SU-DHL-6 (cell line): ENCODE data around the gene CHSY1.

ENCODE experiments used
- H2AFZ ChIP-seq: fragments of 200-600 bp; sonication (generic); 2 replicates; pipeline ENCODE4 v1.6.1; 2014; ENCODE audit warnings: low read depth, mild to moderate bottlenecking, moderate library complexity, mixed read lengths, antibody characterized with exemption, low read length; ENCODE audit not compliant: severe bottlenecking
- H3F3A ChIP-seq: fragments of 200-600 bp; shearing (Covaris generic); 2 replicates; pipeline ENCODE4 v1.6.0; 2016; ENCODE audit warnings: antibody characterized with exemption, mild to moderate bottlenecking; ENCODE audit not compliant: insufficient read depth
- H3K27ac ChIP-seq: fragments of 200-600 bp; sonication (generic); 2 replicates; pipeline ENCODE4 v1.5.1; 2016; ENCODE audit warnings: low read depth, mild to moderate bottlenecking, low read length, moderate library complexity, mixed read lengths
- H3K27me3 ChIP-seq: fragments of 200-600 bp; sonication (generic), shearing (Covaris generic); 2 replicates; pipeline ENCODE4 v1.6.0; 2014; ENCODE audit warnings: mild to moderate bottlenecking, low read length
- H3K36me3 ChIP-seq: fragments of 200-600 bp; sonication (generic); 2 replicates; pipeline ENCODE4 v1.6.1; 2014; ENCODE audit warnings: mild to moderate bottlenecking, low read length, mixed read lengths
- H3K4me2 ChIP-seq: fragments of 300-600, 200-600 bp; shearing (Covaris generic), sonication (generic); 2 replicates; pipeline ENCODE4 v1.6.0; 2014; ENCODE audit warnings: low read length, low read depth, mild to moderate bottlenecking; ENCODE audit not compliant: poor library complexity, severe bottlenecking
- H3K4me3 ChIP-seq: fragments of 200-600 bp; sonication (generic); 2 replicates; pipeline ENCODE4 v1.5.1; 2014; ENCODE audit warnings: antibody characterized with exemption, low read length, mild to moderate bottlenecking, mixed read lengths; ENCODE audit not compliant: insufficient read depth, poor library complexity, severe bottlenecking
- H3K79me2 ChIP-seq: fragments of 200-600 bp; sonication (generic); 2 replicates; pipeline ENCODE4 v1.6.1; 2014; ENCODE audit warnings: mild to moderate bottlenecking, low read length, moderate library complexity; ENCODE audit not compliant: insufficient read depth
- H3K9ac ChIP-seq: fragments of 200-600 bp; sonication (generic); 2 replicates; pipeline ENCODE4 v1.7.0; 2014; ENCODE audit warnings: mild to moderate bottlenecking, low read length
- H3K9me2 ChIP-seq: fragments of 200-600 bp; sonication (generic); replicated peaks from 2 replicates; pipeline ENCODE4 v1.6.1; 2014; ENCODE audit warnings: low read length; ENCODE audit not compliant: insufficient read depth
- H3K9me3 ChIP-seq: fragments of 200-600 bp; sonication (generic); 2 replicates; pipeline ENCODE4 v1.6.1; 2014; ENCODE audit warnings: low read length, mixed read lengths; ENCODE audit not compliant: insufficient read depth
- H4K20me1 ChIP-seq: fragments of 200-600 bp; sonication (generic); 2 replicates; pipeline ENCODE4 v1.6.1; 2014; ENCODE audit warnings: low read depth, mild to moderate bottlenecking, antibody characterized with exemption, low read length, moderate library complexity, mixed read lengths
- EZH2phosphoT487 ChIP-seq: fragments of 200-600 bp; sonication (generic), shearing (Covaris generic); conservative IDR thresholded peaks from 2 replicates; pipeline ENCODE4 v1.6.1; 2018; ENCODE audit warnings: mild to moderate bottlenecking, antibody characterized with exemption, low read length, moderate library complexity, mixed read lengths
- TF ChIP-seq, protein P1 (sequence below): fragments of 200-600 bp; sonication (generic); IDR thresholded peaks from one replicate; pipeline ENCODE4 v1.5.1; 2017; ENCODE audit warnings: antibody characterized with exemption, mild to moderate bottlenecking, low read length, moderate library complexity; ENCODE audit not compliant: insufficient read depth, poor library complexity, severe bottlenecking

CHSY1 gene

GRCh38 chr15:101148881-101149664 is 102.8 kb downstream of the CHSY1 start:
- no peak overlapping the region for H3K9ac ChIP-seq
- TF ChIP-seq EZH2phosphoT487, result no peak
- TF ChIP-seq, protein P1, sequence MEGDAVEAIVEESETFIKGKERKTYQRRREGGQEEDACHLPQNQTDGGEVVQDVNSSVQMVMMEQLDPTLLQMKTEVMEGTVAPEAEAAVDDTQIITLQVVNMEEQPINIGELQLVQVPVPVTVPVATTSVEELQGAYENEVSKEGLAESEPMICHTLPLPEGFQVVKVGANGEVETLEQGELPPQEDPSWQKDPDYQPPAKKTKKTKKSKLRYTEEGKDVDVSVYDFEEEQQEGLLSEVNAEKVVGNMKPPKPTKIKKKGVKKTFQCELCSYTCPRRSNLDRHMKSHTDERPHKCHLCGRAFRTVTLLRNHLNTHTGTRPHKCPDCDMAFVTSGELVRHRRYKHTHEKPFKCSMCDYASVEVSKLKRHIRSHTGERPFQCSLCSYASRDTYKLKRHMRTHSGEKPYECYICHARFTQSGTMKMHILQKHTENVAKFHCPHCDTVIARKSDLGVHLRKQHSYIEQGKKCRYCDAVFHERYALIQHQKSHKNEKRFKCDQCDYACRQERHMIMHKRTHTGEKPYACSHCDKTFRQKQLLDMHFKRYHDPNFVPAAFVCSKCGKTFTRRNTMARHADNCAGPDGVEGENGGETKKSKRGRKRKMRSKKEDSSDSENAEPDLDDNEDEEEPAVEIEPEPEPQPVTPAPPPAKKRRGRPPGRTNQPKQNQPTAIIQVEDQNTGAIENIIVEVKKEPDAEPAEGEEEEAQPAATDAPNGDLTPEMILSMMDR, result no peak
- H3K79me2 ChIP-seq, result no peaks in the 10 kb centered on the region
- H3K9me3 ChIP-seq, result no peaks in the 10 kb centered on the region
- no peaks in the 10 kb centered on the region for H3F3A ChIP-seq
- no peaks in the 10 kb centered on the region for H3K27me3 ChIP-seq
- H4K20me1 ChIP-seq, result no peaks in the 10 kb centered on the region
- H3K4me3 ChIP-seq, result no peak overlapping the region
- H3K9me2 ChIP-seq, result no peaks in the 10 kb centered on the region
- H2AFZ ChIP-seq, result no peak overlapping the region
- no peak overlapping the region for H3K27ac ChIP-seq
- H3K4me2 ChIP-seq, result no peak overlapping the region
- H3K36me3 ChIP-seq, result no peaks in the 10 kb centered on the region

DNA sequence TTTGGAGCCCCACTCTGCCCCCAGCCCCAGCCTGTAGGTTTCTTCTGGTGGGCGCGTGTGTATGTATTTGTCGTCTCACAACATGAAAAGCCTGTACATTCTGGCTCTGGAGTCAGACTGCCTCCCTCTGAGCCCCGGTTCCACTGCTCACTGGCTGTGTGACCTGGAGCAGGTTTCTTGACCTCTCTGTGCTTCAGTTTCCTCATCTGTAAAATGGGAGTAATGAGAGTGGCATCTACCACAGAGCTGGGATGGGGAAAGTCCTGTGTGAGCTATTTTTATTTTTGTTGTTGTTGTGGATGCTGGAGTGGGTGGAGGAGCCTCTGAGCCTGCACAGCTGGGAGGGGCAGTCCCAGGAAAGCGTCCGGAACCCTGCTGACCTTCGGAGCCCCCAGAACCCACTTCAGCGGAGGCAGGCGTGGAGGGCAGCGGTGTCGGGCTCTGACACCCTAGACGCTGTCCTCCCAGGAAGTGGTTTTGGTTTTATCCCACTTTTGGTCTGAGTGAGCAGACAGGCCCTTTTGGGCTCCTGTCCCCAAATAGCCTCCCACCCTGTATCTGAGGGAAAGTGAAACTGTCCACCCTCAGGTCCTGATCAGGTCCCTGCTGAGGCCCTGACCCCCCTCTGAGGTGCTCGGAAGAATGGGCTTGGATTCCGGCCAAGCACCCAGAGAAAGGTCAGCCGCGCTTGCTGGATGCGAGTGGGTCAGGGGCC is 103.5 kb downstream of the CHSY1 start:
- no peak overlapping the region for H3K27ac ChIP-seq
- H3K9ac ChIP-seq, result no peak overlapping the region
- no peaks in the 10 kb centered on the region for H4K20me1 ChIP-seq
- no peaks in the 10 kb centered on the region for H3F3A ChIP-seq
- H3K27me3 ChIP-seq, result no peaks in the 10 kb centered on the region
- no peak overlapping the region for H2AFZ ChIP-seq
- H3K4me2 ChIP-seq, result no peak overlapping the region
- no peaks in the 10 kb centered on the region for H3K36me3 ChIP-seq
- H3K9me3 ChIP-seq, result no peaks in the 10 kb centered on the region
- H3K4me3 ChIP-seq, result no peak overlapping the region
- TF ChIP-seq, protein P1, result no peak
- no peak for TF ChIP-seq EZH2phosphoT487
- no peaks in the 10 kb centered on the region for H3K9me2 ChIP-seq
- no peaks in the 10 kb centered on the region for H3K79me2 ChIP-seq

DNA sequence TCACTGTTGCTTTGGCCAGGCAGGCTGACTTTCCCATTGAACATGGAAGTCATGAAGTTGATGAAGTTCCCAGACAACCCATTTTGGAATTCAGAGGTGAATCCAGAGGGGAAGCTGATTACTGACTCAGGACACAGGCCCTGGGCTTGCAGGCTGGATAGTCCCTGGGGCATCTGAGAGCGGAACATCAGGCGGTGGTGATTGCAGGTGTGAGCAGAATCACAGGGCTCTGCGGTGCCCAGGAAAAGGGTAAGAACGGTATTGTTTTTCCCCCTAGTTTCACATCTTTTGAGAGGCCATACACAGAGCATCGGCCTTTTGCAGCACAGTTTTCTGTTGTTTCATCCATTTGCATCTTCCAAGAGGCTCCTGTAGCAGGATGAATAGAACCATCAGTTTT is 104.7 kb downstream of the CHSY1 start:
- Histone ChIP-seq H3K9ac (no peak overlapping the region), H4K20me1 (no peaks in the 10 kb centered on the region), H3K4me2 (no peak overlapping the region)

More for the DNA sequence above, 104.7 kb downstream of the CHSY1 start:
- no peaks in the 10 kb centered on the region for H3K36me3 ChIP-seq
- H3K27me3 ChIP-seq, result no peaks in the 10 kb centered on the region
- H3K79me2 ChIP-seq, result no peaks in the 10 kb centered on the region
- H2AFZ ChIP-seq, result no peak overlapping the region
- TF ChIP-seq EZH2phosphoT487, result no peak
- TF ChIP-seq, protein P1, result no peak
- no peaks in the 10 kb centered on the region for H3K9me3 ChIP-seq
- no peaks in the 10 kb centered on the region for H3F3A ChIP-seq
- H3K9me2 ChIP-seq, result no peaks in the 10 kb centered on the region
- H3K4me3 ChIP-seq, result no peak overlapping the region
- H3K27ac ChIP-seq, result no peak overlapping the region
